IMR-90 (cell line): ENCODE data around the gene GDF9. TPM values are rescaled to one million over a fixed set of nuclear protein-coding genes. Genes with fewer than 3 reads are reported as not detected.

Source experiments
- ATAC-seq: fragments of 200-7000 bp; cut with Tn5 transposase; 2 replicates; pipeline ENCODE4 v1.9.1; 2020; ENCODE audit warnings: low read depth, mild to moderate bottlenecking, moderate library complexity
- BruUV-seq: library from RNA; stranded (reverse); fragments of 400-500 nt; replicated peaks from 2 replicates; lab custom pipeline; 2021; lab: Mats Ljungman, UMichigan
- CTCF ChIA-PET: fragments of 300-600 bp; formaldehyde crosslinking; extraction: SDS; loops from one replicate; lab custom pipeline; 2021; ENCODE audit warnings: antibody characterized with exemption; lab: Yijun Ruan, JAX
- POLR2A ChIA-PET: fragments of 300-600 bp; sonication (Branson Sonifier 250); formaldehyde crosslinking; loops from one replicate; lab custom pipeline; 2022; ENCODE audit warnings: antibody characterized with exemption; ENCODE audit not compliant: unreplicated experiment; lab: Charles Lee
- DNase-seq: peaks from one replicate; pipeline ENCODE4 v3.0.0; 2013
- H2AFZ ChIP-seq: replicated peaks from 2 replicates; pipeline ENCODE3; 2013; ENCODE audit warnings: low read length, mild to moderate bottlenecking; ENCODE audit not compliant: poor library complexity
- H2AK5ac ChIP-seq: 2 replicates; pipeline ENCODE4 v1.6.1; 2013; ENCODE audit warnings: low read depth, low read length, inconsistent platforms
- H2AK9ac ChIP-seq: replicated peaks from 2 replicates; pipeline ENCODE3; 2013; ENCODE audit warnings: mild to moderate bottlenecking, low read depth, low read length, moderate library complexity; ENCODE audit not compliant: poor library complexity
- H2BK120ac ChIP-seq: 2 replicates; pipeline ENCODE4 v1.6.1; 2013; ENCODE audit warnings: low read depth, low read length, inconsistent platforms
- H2BK15ac ChIP-seq: 3 replicates; pipeline ENCODE4 v1.6.1; 2013; ENCODE audit warnings: low read depth, low read length, inconsistent platforms
- H2BK20ac ChIP-seq: 2 replicates; pipeline ENCODE4 v1.6.1; 2013; ENCODE audit warnings: low read depth, mild to moderate bottlenecking, inconsistent platforms, low read length, moderate library complexity
- H2BK5ac ChIP-seq: 2 replicates; pipeline ENCODE4 v1.6.1; 2013; ENCODE audit warnings: mild to moderate bottlenecking, low read depth, low read length, inconsistent platforms; ENCODE audit not compliant: poor library complexity, severe bottlenecking
- H3K14ac ChIP-seq: replicated peaks from 2 replicates; pipeline ENCODE4 v1.6.1; 2013; ENCODE audit warnings: low read depth, low read length, inconsistent platforms
- H3K18ac ChIP-seq: 2 replicates; pipeline ENCODE4 v1.6.1; 2013; ENCODE audit warnings: low read depth, low read length, control low read depth
- H3K23ac ChIP-seq: 2 replicates; pipeline ENCODE4 v1.6.1; 2013; ENCODE audit warnings: low read depth, low read length, inconsistent platforms
- H3K27ac ChIP-seq: 2 replicates; pipeline ENCODE4 v1.5.1; 2013; ENCODE audit warnings: mild to moderate bottlenecking, control low read depth, low read length; ENCODE audit not compliant: insufficient read depth
- H3K27me3 ChIP-seq: 2 replicates; pipeline ENCODE4 v1.6.1; 2013; ENCODE audit warnings: low read length; ENCODE audit not compliant: control insufficient read depth, insufficient read depth
- H3K36me3 ChIP-seq: 2 replicates; pipeline ENCODE4 v1.6.1; 2013; ENCODE audit warnings: low read length, mixed read lengths; ENCODE audit not compliant: control insufficient read depth, insufficient read depth
- H3K4ac ChIP-seq: 2 replicates; pipeline ENCODE4 v1.6.1; 2013; ENCODE audit warnings: low read depth, low read length, inconsistent platforms
- H3K4me1 ChIP-seq: 2 replicates; pipeline ENCODE4 v1.6.1; 2013; ENCODE audit warnings: low read length, mixed read lengths; ENCODE audit not compliant: control insufficient read depth, insufficient read depth
- H3K4me2 ChIP-seq: 2 replicates; pipeline ENCODE4 v1.6.1; 2013; ENCODE audit warnings: low read depth, mild to moderate bottlenecking, control low read depth, low read length, moderate library complexity
- H3K4me3 ChIP-seq: 2 replicates; pipeline ENCODE4 v1.5.1; 2013; ENCODE audit warnings: low read depth, mild to moderate bottlenecking, control low read depth, low read length, moderate library complexity; ENCODE audit not compliant: insufficient read depth
- H3K56ac ChIP-seq: 2 replicates; pipeline ENCODE4 v1.6.1; 2013; ENCODE audit warnings: low read length, inconsistent platforms; ENCODE audit not compliant: insufficient read depth; ENCODE audit errors: extremely low read depth
- H3K79me1 ChIP-seq, 2 experiments: 2 replicates each; pipeline ENCODE4 v1.6.1; 2013; ENCODE audit warnings: low read length in 2 of 2, inconsistent platforms in 1 of 2, low read depth in 1 of 2
- H3K9ac ChIP-seq: 2 replicates; pipeline ENCODE4 v1.6.1; 2013; ENCODE audit warnings: low read depth, low read length, control low read depth
- H3K9me1 ChIP-seq: 2 replicates; pipeline ENCODE4 v1.6.1; 2013; ENCODE audit warnings: low read length, inconsistent platforms; ENCODE audit not compliant: insufficient read depth
- H3K9me3 ChIP-seq: 2 replicates; pipeline ENCODE4 v1.6.1; 2013; ENCODE audit warnings: low read length; ENCODE audit not compliant: control insufficient read depth, insufficient read depth
- H4K20me1 ChIP-seq: 2 replicates; pipeline ENCODE4 v1.6.1; 2013; ENCODE audit warnings: low read length, inconsistent platforms; ENCODE audit not compliant: insufficient read depth
- H4K5ac ChIP-seq: 2 replicates; pipeline ENCODE4 v1.6.1; 2013; ENCODE audit warnings: mild to moderate bottlenecking, low read depth, low read length, control low read depth
- H4K8ac ChIP-seq, 2 experiments: 2 replicates each; pipeline ENCODE4 v1.6.1; 2013; ENCODE audit warnings: low read depth in 2 of 2, low read length in 2 of 2, control low read depth in 1 of 2, inconsistent platforms in 1 of 2
- H4K91ac ChIP-seq: 2 replicates; pipeline ENCODE4 v1.6.1; 2013; ENCODE audit warnings: low read depth, low read length, inconsistent platforms; ENCODE audit not compliant: insufficient read depth
- BHLHE40 ChIP-seq: fragments of 150-350 bp; IDR thresholded peaks from 2 replicates; pipeline ENCODE4 v1.6.1; 2016; ENCODE audit warnings: mild to moderate bottlenecking, low read depth, low read length
- CEBPB ChIP-seq: IDR thresholded peaks from 2 replicates; pipeline ENCODE4 v1.6.1; 2012; ENCODE audit warnings: low read depth, low read length, improper control_type of control experiment
- CHD1 ChIP-seq: IDR thresholded peaks from 2 replicates; pipeline ENCODE4 v1.6.1; 2012; ENCODE audit warnings: low read depth, low read length, improper control_type of control experiment
- FOS ChIP-seq: fragments of 150-350 bp; IDR thresholded peaks from 2 replicates; pipeline ENCODE4 v1.6.1; 2016; ENCODE audit warnings: low read depth, low read length
- MAFK ChIP-seq: IDR thresholded peaks from 2 replicates; pipeline ENCODE4 v1.6.1; 2012; ENCODE audit warnings: low read depth, low read length, improper control_type of control experiment
- MAZ ChIP-seq: IDR thresholded peaks from 2 replicates; pipeline ENCODE4 v1.6.1; 2012; ENCODE audit warnings: low read depth, mild to moderate bottlenecking, low read length, improper control_type of control experiment, moderate library complexity, borderline replicate concordance
- MXI1 ChIP-seq: IDR thresholded peaks from 2 replicates; pipeline ENCODE4 v1.6.1; 2012; ENCODE audit warnings: low read depth, mild to moderate bottlenecking, low read length, moderate library complexity, borderline replicate concordance
- NFE2L2 ChIP-seq: fragments of 150-350 bp; IDR thresholded peaks from 2 replicates; pipeline ENCODE4 v1.6.1; 2016; ENCODE audit warnings: low read depth, mild to moderate bottlenecking, low read length
- POLR2A ChIP-seq: IDR thresholded peaks from 2 replicates; pipeline ENCODE4 v1.6.1; 2012; ENCODE audit warnings: mild to moderate bottlenecking, low read depth, low read length
- RAD21 ChIP-seq: IDR thresholded peaks from 2 replicates; pipeline ENCODE4 v1.6.1; 2012; ENCODE audit warnings: low read length, improper control_type of control experiment
- RCOR1 ChIP-seq: IDR thresholded peaks from 2 replicates; pipeline ENCODE4 v1.6.1; 2012; ENCODE audit warnings: mild to moderate bottlenecking, low read length, improper control_type of control experiment; ENCODE audit not compliant: insufficient replicate concordance
- SMC3 ChIP-seq: fragments of 150-350 bp; IDR thresholded peaks from 2 replicates; pipeline ENCODE4 v1.6.1; 2016; ENCODE audit warnings: low read depth, mild to moderate bottlenecking, antibody characterized with exemption, low read length, moderate library complexity
- USF2 ChIP-seq: fragments of 150-350 bp; IDR thresholded peaks from 2 replicates; pipeline ENCODE4 v1.6.1; 2017; ENCODE audit warnings: mild to moderate bottlenecking, antibody characterized with exemption, low read length, low read depth
- WGBS, 2 experiments: methylation state at CpG; one replicate each; pipeline versions ENCODE4 v1.1.5 to v1.1.7; 2013; ENCODE audit warnings: missing lambda C conversion rate in 2 of 2; ENCODE audit not compliant: insufficient read length in 1 of 2; ENCODE audit errors: extremely low coverage in 2 of 2; 5-methylcytosine and 5-hydroxymethylcytosine counted together
- dilution Hi-C: fragments of 300-500 bp; cut with HindIII; formaldehyde crosslinking; loops from one replicate; pipeline ENCODE4 v1.14.3; 2018; ENCODE audit warnings: low sequenced_read_pairs; ENCODE audit not compliant: unreplicated experiment
- in situ Hi-C: fragments of 300-500 bp; cut with MboI; formaldehyde crosslinking; loops from 3 replicates; pipeline ENCODE4 v1.14.3; 2019; ENCODE audit warnings: low sequenced_read_pairs, inconsistent platforms, mixed read lengths
- intact Hi-C: fragments of 100-400 bp; cut with micrococcal nuclease; formaldehyde crosslinking; loops from 2 replicates; pipeline ENCODE4 v1.10.0; 2022
- polyA plus RNA-seq, 3 experiments: library from polyadenylated mRNA; depleted of rRNA; stranded (reverse); fragments of >200 nt; gene quantifications; 2 replicates each; pipeline ENCODE4 v1.2.3, GENCODE V29; 2012; ENCODE audit warnings: low replicate concordance in 1 of 3
- total RNA-seq: library from RNA; depleted of rRNA; stranded (reverse); fragments of >200 nt; gene quantifications from 2 replicates; pipeline ENCODE4 v1.2.3, GENCODE V29; 2012

The GDF9 gene
- total and polyA plus RNA-seq, 2 of the 4 experiments (the other 2 are of a cell fraction) = 0.18 to 0.21 TPM

GRCh38 chr5:132854301-132854700 lies 12.0 kb downstream of the GDF9 start:
- Histone ChIP-seq H3K79me1 (no peaks in the 10 kb centered on the region), H3K56ac (no peak overlapping the region), H3K23ac (no peak overlapping the region; the same call in 1 of the 2 replicates), H2BK20ac (no peak overlapping the region), H2AFZ (no peak overlapping the region), H3K36me3 (no peaks in the 10 kb centered on the region), H3K4ac (no peak overlapping the region), H4K20me1 (no peaks in the 10 kb centered on the region), H4K5ac (no peak overlapping the region), H3K9me3 (no peaks in the 10 kb centered on the region), H3K27ac (no peak overlapping the region), H4K91ac (no peak overlapping the region), H3K9ac (no peak overlapping the region), H3K4me3 (no peak overlapping the region), H2BK5ac (no peak overlapping the region), H3K4me1 (peaks cover 3% of the 10 kb centered on the region; the same call in 1 of the 2 replicates), H2AK5ac (no peak overlapping the region), H4K8ac (no peak overlapping the region), H3K27me3 (no peaks in the 10 kb centered on the region), H3K9me1 (no peaks in the 10 kb centered on the region), H3K4me2 (no peak overlapping the region), H3K18ac (no peak overlapping the region), H2BK15ac (no peak overlapping the region), H2AK9ac (no peak overlapping the region), H2BK120ac (no peak overlapping the region), H3K14ac (no peak overlapping the region)
- ATAC-seq (no peak), DNase-seq (peak; percentile 32)
- WGBS, 2 experiments = no CpG with 5 or more reads among the region's 3 CpGs
- in situ Hi-C loops (no loop called here), intact Hi-C loops (no loop called here), dilution Hi-C loops (no loop called here)
- ChIA-PET POLR2A (no interaction called here), CTCF (no interaction called here)
- no peak for TF ChIP-seq MAFK
- TF ChIP-seq POLR2A = no peak
- TF ChIP-seq MAZ = no peak
- TF ChIP-seq RAD21 = no peak
- no peak for TF ChIP-seq MXI1
- no peak for TF ChIP-seq BHLHE40
- TF ChIP-seq FOS = no peak
- no peak for TF ChIP-seq CEBPB
- no peak for TF ChIP-seq SMC3
- TF ChIP-seq CHD1 = no peak
- TF ChIP-seq NFE2L2 = no peak
- TF ChIP-seq RCOR1 = no peak
- no peak for TF ChIP-seq USF2
- no TSS peak for BruUV-seq
